NB4 (cell line): Measurements from ENCODE around the gene SIKE1.

Experiments used
- CTCF ChIP-seq: IDR thresholded peaks from one replicate; pipeline ENCODE4 v1.5.1; 2012; ENCODE audit warnings: low read depth, low read length
- MAX ChIP-seq: IDR thresholded peaks from 2 replicates; pipeline ENCODE4 v1.6.1; 2011; ENCODE audit warnings: low read depth, low read length
- MYC ChIP-seq: IDR thresholded peaks from 2 replicates; pipeline ENCODE4 v1.6.1; 2011; ENCODE audit warnings: low read depth, low read length
- POLR2A ChIP-seq: IDR thresholded peaks from 2 replicates; pipeline ENCODE4 v1.6.1; 2011; ENCODE audit warnings: mild to moderate bottlenecking; ENCODE audit not compliant: insufficient read length; ENCODE audit errors: extremely low read depth

GRCh38 chr1:114723915-114724314 lies 56.6 kb downstream of the SIKE1 start:
- TF ChIP-seq POLR2A = no peak
- TF ChIP-seq CTCF = no peak
- TF ChIP-seq MAX = no peak
- no peak for TF ChIP-seq MYC
